DMS153 treated with DMSO at 0.1 percent for 48 hours (cell line): ENCODE data around the gene POLR1A.

ENCODE experiments used
- DNase-seq: peaks from one replicate; lab custom pipeline; 2025; ENCODE audit not compliant: unreplicated experiment; lab: John Stamatoyannopoulos, UW

Gene POLR1A

DNA sequence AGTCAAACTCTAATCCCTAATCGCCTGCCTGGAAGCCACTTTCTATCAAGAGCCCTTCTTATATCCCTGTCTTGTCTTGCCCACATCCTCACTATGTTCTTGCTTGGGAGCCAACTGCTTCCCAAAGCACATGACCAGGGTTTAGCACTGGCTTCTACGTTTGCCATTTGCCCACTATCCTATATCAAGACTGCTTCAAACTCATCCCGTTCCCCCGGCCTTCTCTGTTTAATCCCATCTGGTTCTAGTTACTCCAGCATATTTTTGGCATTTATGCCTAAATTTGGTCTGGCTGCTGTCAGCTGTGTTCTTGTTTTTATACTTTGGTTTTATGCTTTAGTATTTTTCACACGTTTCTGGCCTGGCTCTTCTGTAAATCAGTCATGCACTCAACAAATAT, 40.2 kb downstream of the POLR1A start:
- no peak for DNase-seq

DNA sequence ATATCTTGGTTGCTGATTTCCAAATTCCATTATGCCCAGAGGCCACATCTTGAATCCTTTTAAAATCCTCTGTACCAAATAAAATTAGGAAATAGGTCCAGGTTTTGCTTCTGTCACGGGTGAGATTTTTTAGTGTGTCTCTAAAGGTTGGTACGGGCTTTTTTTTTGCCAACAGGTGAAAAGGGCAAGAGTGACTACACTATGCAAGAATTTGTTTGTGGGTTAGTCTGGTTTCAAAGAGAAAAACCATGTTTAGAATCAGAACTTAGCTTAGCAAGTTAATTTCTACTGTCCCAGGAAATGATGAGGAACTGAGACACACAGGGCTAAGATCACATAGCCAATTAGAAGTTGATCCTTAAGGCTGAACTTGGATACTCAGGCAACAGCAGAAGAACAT, 41.7 kb downstream of the POLR1A start:
- no peak for DNase-seq

DNA sequence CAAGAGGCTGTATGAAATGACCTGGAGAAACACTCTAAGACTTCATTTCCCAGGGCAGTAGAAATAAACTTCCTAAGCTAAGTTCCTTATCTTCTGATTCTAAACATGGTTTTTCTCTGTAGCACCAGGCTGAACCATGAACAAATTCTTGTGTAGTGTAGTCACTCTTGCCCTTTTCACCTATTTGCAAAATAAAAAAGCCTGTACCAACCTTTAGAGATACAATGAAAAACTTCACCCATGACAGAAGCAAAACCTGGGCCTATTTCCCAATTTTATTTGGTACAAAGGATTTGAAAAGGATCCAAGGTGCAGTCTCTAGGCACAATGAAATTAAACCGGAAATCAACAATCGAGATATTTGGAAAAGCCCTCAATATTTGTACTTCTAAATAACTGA, 43.6 kb downstream of the POLR1A start:
- no peak for DNase-seq

DNA sequence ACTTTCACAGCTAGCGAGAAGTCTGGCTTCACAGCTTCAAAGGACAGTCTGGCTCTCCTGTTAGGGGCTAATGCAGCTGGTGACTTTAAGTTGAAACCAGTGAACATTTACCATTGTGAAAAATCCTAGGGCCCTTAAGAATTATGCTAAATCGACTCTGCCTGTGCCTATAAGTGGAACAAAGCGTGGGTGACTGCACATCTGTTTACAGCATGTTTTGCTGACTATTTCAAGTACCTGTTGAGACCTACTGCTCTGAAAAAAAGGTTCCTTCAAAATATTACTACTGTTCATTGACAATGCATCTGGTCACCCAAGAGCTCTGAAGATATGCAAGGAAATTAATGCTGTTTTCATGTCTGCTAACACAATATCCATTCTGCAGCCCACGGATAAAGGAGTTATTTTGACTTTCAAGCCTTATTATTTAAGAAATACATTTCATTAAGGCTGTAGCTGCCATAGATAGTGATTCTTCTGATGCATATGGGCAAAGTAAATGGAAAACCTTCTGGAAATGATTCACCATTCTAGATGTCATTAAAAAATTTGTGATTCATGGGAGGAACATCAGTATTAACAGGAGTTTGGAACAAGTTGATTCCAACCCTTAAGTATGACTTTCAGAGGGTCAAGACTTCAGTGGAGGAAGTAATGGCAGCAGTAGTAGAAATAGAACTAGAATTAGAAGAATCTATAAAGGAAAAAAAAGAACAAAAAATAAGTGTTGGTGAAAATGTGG, 48.9 kb downstream of the POLR1A start:
- DNase-seq, result no peak

DNA sequence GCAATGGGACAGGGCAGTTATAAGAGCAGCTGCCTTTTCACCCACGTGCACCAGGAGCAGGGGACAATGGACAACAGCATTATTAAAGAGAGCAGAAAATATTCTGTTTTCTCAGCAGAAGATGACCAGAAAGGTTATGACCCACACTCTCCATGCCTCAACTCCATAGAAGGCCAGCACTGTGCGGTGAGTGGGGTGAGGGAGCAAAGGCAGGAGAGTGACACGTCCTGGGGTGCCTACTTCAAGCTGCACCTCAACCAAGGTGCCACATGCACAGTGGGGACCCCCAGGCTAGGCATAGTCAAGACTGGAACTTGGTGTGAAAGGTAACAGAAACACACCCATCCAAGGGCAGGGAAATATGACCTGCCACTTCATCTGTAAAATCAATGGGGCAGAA, 50.4 kb downstream of the POLR1A start:
- no peak for DNase-seq

DNA sequence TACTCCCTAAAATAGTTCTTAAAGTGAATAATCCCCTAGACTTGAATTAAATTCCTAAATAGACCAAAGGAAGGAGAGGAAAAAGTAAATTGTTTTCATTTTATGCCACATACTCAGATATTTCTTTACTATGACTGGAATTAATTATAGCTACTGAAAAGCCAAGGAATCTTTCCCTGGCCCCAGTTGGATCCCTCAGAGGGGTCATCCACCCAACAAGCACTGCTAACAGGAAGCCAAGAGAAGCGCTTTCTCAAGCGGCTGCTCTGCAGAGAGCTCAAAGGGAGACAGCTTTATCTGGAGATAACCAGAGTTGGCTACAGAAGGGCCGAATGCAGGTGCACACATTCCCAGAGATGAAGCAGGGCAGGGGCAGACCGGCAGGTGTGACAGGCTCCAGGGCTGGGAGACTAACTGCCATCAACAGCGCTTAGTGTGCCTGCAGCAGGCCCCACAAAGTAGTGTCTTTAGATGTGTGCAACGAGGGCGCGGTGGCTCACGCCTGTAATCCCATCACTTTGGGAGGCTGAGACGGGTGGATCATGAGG, 51.1 kb downstream of the POLR1A start:
- DNase-seq, result no peak

DNA sequence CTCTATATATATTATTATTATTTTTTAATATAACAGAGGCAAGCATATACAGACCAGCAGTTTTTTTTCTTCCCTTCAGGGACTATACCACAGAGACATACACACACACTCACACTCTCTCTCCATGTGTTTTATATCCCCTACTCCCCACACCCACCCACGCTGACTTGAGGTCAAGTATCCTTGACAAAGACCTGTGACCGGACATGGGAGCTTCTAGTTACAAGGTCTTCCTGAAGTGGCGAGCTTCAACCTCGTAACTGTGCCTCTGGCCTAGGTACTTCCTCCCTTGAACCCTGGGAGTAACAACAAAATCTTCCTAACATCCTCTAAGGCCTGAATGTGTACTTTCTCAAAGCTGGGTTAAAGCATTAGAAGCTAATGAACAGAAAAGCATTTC, 52.5 kb downstream of the POLR1A start:
- no peak for DNase-seq

DNA sequence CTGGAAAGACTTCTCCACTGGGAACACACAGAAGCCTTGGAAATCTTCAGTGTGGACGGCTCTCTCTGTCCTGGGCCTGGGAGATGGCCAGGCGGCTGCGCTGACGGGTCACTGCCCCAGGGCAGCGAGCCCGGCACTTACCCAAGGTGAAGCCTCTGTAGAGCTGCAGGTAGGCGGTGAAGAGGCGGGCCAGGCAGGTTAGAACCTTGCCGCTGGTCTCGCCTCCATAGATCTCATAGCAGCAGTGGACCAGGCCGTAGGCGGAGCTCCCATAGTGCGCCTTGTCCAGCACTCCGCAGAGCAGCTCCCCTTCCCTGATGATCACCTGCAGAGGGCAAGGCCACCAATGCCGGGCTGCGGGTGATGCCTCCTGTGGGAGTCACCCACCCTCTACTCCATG, 53.0 kb downstream of the POLR1A start:
- no peak for DNase-seq

DNA sequence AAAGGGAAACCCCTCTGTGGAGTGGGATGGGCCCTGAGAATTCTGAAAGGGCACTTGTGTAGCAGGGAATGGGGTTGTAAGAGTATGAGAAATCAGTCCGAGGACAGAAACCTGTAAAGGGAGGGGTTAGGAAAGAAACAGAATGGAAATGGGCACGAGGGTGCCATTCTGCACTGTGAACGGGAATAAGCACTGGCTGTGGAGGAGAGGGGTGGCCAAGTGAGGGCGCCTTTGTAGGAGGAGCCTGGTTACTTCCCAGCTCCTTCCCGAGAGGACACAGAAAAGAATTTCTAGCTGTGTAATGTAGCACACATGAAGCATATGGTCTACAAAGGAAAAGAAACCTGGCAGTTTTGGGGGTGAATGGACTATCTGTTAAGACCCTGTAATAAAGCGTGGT, 53.4 kb downstream of the POLR1A start:
- DNase-seq, result no peak

DNA sequence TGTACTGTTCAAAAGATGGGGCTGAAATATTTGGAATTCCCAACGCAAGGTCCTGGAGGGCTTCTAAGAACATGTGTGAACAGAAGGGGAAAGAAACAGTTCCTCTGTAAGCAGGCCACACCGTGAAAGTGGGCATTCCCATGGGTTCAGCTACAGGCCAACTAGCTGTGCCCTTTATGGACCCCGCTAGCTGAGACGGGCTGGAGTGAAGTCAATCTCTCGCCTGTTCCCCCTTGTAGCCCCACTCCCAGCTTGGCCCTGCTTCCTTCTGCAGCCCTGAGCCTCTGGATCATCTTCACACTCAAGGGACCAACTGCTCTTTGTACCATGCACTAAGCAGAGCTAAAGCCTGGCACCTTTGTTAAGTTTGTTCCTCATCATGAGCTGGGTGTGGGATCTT, 55.4 kb downstream of the POLR1A start:
- DNase-seq, result no peak

DNA sequence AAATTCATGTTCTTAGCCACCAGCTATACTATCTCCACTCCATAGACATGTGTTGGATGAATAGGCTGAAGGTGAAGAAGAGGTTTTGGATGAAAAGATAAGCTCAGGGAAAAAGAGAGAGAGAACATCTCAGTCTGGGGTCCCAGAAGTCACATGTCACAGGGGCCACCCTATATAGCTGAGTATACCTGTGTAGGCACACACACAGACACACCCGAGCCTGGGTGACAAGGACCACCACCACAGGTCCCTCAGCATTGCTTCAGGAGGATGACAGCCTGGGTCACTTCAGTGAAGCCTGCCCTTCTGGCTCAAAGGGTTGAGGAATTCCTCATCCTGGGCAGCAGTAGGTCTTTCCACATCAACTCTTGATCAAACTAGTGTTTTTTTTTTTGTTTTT, 56.2 kb downstream of the POLR1A start:
- no peak for DNase-seq

DNA sequence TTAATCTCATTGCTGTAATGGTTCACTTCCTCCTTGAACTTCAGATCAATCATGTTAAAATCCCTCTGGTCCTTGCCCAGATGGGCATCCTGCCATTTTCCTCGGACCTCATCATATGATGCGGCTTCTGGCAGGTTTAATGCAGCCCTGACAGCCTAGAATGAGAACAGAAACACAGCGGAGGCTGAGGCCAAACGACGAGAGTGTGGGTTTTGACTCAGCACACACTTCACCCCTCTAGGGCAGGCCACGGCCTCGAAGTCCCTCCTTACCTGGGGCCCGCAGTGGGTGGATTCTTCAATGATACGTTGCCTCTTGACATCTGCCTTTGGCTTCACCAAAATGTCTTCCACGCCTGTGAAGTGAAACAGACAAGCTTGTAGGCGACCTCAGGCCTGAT, 56.8 kb downstream of the POLR1A start:
- DNase-seq, result no peak

DNA sequence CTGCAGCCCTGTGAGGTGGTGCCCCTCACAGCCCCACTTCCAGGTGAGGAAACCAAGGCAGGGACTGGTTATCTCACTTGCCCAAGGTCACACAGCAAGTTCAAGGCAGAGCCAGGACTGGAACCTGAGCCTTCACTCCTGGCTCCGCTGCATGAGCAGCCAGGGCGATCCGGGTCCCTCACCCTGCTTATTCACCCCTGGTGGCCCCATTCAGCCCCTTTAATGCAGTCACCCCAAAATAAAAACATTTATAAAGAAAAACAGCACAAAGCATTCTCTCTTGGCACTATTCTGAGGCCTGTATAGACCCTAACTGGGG, 57.3 kb downstream of the POLR1A start:
- no peak for DNase-seq

DNA sequence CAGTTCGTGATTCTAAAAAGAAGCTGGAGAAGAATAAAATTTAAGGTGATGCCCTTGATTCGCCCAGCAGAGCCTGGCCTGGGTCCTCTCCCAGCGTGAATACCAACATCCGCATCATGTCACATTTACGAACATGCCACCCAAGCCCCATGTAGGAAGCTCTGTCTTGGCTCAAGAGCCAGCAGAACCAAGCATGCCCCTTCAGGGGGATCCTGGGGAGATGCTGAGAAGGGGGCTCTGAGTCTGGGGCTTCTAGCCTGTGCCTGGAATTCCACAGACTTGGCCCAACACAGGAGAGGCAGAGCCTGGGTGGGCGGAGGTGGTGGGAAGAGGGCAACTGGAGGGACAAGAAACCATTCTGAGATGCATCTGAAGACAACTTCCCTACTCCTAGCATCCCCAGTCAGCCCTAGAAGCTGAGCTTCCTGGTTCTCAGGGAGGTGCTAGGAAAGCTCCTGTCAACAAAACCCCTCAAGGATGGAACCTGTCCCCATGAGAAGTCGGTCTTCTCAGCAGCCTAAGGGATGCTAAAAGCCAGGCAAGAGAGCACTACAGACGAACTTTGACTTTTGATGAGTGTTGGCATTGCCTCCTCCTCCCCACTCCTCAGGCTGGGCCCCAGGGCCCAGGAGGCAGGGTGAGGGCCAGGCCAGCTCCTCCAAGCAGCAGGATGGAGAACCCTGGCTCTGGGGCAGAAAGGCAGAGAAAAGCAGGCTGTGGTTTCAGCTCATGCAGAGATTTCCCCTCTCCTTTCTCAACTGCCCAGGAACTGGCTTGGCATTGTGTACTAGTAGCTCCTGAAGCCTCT, 57.9 kb downstream of the POLR1A start:
- DNase-seq, result no peak

DNA sequence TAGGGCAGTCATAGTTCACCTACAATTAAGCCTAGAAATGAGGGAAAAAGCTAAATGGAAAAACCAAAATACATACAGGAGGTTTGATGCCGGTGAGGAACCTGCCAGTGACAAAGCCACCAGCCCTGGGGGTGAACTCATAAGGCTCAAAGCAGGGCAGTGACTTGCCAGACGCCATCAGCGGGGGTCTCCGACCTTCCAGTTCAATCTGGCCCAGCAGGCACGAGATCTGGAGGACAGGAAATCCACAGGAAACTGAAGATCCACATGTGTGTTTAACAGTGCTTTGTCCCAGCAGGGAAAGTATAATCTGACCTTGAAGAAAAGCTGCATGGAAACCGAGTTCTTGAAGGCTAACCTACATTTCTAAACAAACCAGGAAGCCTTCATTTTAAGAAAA, 60.1 kb downstream of the POLR1A start:
- DNase-seq, result no peak

DNA sequence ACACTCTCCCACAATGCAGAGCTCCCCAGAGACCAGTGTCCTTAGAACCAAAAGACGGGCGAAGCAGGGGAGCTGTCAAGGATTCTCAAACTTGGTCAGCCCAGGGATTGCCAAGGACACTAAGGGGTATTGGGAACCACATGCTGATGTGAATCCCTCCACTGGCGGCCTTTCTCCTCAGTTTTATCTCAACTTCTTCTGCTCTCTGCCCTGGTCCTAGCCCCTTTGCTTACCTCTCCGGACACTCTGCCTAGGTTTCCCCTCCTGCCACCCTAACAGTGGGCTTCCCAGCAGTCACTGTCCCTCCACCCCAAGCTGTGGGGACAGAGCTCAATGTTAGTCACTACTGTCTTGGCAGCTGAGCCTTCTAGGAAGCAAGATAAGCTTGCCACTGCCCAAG, 61.1 kb downstream of the POLR1A start:
- no peak for DNase-seq

DNA sequence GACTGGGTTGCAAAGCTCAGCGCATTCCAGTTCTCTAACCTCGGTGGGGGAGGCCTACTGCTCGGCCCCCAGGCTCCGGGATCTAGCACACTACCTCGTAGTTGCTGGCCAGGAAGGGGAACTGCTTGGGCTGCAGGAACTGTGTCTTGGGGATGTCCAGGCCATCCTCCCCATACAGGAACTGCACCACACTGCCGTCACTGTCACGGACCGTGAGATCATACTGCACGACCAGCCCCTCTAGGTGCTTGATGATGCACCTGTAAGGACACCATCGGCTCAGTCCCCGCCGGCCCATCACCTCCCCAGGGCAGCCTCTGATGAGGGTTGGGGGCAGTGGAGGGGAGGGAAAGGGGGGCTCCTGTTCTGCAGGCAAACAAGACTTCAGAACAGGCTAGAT, 61.6 kb downstream of the POLR1A start:
- no peak for DNase-seq

DNA sequence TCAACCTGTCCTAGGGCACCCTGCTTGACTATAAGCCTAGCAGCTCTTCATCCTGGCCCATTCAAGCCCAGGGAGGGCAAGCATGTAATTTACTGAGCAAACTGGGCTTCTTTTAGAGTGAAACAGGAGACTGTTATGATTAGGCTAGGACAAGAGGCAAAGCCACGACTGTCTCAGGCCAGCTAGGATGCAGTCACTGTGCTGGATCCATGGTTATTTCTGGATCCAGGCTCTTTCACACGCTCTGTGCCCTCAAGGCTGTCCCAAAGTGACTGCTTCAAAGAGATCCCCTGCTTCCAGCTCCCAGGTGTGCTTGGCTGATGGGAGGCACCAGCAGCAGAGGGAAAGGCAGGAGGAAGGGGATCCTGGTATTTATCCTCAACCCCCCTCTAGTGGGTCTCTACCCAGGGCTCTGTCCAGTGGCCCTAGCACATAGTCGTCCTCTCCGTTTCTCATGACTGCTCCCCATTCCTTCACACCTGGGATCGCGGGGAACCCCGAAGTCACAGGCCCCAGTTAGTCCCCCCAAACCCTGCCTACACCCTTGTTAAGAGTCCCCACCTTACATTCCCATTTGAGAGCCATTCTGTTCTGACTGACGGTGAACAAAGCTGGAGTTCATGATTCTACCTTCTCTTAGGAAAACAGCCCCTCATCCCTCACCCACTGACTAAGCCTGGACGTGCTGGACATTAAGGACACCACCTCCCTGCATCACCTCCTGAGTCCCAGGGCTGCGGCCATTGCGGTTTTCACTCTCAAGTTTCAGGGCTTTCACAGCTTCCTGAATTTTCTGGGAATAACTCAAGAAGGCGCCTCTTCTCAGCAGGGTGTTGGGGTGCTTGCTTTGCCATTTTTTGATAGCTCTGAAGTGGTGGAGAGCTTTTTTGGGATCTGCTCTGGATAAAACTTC, 63.2 kb downstream of the POLR1A start:
- no peak for DNase-seq

DNA sequence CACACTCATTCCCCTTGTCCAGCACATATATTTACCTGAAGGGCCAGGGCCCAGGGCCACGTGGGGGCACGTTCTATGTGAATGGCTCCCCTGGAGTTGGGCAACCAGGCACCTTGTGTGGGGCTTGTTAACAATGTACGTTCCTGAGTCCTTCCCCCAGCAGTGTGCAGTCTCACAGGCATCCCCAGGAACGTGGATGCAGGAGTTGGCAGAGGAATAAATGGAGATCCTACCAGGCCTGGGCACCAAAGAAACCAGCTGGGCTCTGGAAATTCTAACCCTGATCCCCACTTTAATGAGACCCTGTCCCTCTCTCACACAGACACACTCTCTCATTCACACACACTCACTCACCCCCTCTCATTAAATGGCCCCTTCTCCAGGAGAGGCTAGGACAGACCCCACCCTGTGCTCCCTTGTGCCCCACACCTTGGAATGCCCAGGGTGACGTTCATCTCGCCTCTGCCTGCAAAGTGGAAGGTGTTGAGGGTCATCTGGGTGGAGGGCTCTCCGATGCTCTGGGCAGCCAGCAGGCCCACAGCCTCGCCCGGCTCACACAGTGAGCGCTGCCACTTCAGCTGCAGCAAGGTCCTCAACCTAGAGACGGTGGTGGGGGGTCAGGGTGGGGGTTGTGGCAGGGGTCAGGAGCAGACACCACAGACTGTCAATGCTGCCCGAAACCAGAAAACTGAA, 65.6 kb downstream of the POLR1A start:
- DNase-seq, result no peak

DNA sequence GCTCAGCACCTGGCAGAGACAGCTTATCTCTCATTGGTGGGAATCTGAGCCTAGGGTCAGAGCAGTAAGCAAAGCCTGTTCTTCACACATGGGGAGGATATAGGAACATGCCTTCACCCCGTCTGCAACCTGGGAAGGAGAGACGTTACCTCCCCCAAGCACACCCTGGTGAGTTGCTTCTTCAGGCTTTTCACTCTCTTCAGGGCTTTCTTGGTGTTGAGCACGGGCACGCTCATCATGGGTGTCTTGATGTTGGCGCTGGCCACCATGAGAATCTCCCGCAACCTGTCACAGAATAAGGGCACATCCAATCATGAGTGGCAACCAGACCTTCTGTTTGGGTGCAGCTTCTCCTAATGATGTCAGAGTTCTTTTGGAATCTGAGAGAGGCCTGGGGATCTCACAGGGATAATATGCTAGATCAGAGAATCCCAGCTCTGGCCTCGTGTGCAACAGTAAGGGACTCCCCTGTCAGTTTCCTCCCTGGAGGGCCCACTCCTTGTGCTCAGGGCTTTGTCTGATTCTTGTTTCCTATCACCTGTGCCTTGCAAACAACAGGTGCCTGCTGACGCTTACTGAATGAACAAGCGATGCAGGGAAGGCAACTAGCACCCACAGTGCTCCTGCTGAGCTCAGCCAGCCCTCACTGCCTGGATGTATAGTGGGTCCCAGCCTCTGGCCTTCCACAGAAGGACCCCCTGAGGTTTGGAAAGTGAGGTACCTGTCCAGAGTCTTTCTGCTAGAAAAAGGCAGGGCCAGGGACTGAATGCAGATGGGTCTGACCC, 66.3 kb downstream of the POLR1A start:
- DNase-seq, result no peak
